HG03175 (cell line): ENCODE measurements around the gene NTM.

Source experiments
- ATAC-seq: cut with Tn5 transposase; IDR thresholded peaks from one replicate; pipeline ENCODE4 v1.9.1; 2021; ENCODE audit warnings: mild to moderate bottlenecking, moderate library complexity; ENCODE audit not compliant: unreplicated experiment

NTM gene

GRCh38 chr11:132211479-132211878, 841.1 kb downstream of the NTM start:
- no peak for ATAC-seq

- ATAC-seq = no peak
Observed at GRCh38 chr11:132217856-132218255, 847.4 kb downstream of the NTM start.

GRCh38 chr11:132220474-132220873, 850.1 kb downstream of the NTM start:
- ATAC-seq = no peak

- ATAC-seq = no peak
Observed at GRCh38 chr11:132222345-132222744, 851.9 kb downstream of the NTM start.

- ATAC-seq = no peak
Observed at GRCh38 chr11:132226522-132226921, 856.1 kb downstream of the NTM start.

- ATAC-seq = no peak
Observed at GRCh38 chr11:132228746-132229325, 858.4 kb downstream of the NTM start.

GRCh38 chr11:132231656-132232347, 861.4 kb downstream of the NTM start:
- ATAC-seq = no peak

- no peak for ATAC-seq
Observed at GRCh38 chr11:132234878-132235277, 864.5 kb downstream of the NTM start.

GRCh38 chr11:132237781-132238180, 867.4 kb downstream of the NTM start:
- no peak for ATAC-seq

- ATAC-seq = no peak
Observed at GRCh38 chr11:132238331-132238866, 868.0 kb downstream of the NTM start.

- ATAC-seq = no peak
Observed at GRCh38 chr11:132240374-132240773, 870.0 kb downstream of the NTM start.

- no peak for ATAC-seq
Observed at GRCh38 chr11:132242632-132243031, 872.2 kb downstream of the NTM start.

- ATAC-seq = no peak
Observed at GRCh38 chr11:132244846-132245245, 874.4 kb downstream of the NTM start.

GRCh38 chr11:132245403-132246385, 875.3 kb downstream of the NTM start:
- no peak for ATAC-seq

- no peak for ATAC-seq
Observed at GRCh38 chr11:132248580-132248979, 878.2 kb downstream of the NTM start.

GRCh38 chr11:132249256-132249655, 878.8 kb downstream of the NTM start:
- no peak for ATAC-seq

- no peak for ATAC-seq
Observed at GRCh38 chr11:132251061-132251460, 880.6 kb downstream of the NTM start.

- ATAC-seq = no peak
Observed at GRCh38 chr11:132253469-132254264, 883.3 kb downstream of the NTM start.

GRCh38 chr11:132254906-132255305, 884.5 kb downstream of the NTM start:
- ATAC-seq = no peak

GRCh38 chr11:132256528-132257279, 886.3 kb downstream of the NTM start:
- ATAC-seq = no peak
